Kidney epithelial cell (primary cell): ENCODE results near the gene MACC1. TPM values are rescaled to one million over a fixed set of nuclear protein-coding genes. Genes with fewer than 3 reads are reported as not detected.

Source experiments
- DNase-seq: peaks from one replicate; pipeline ENCODE4 v3.0.0-alpha.2; 2010; ENCODE audit warnings: low read depth
- H3K27me3 ChIP-seq: 2 replicates; pipeline ENCODE4 v1.6.0; 2011; ENCODE audit warnings: low read length; ENCODE audit not compliant: control insufficient read depth, insufficient read depth
- H3K36me3 ChIP-seq: 2 replicates; pipeline ENCODE4 v1.5.1; 2011; ENCODE audit warnings: low read length; ENCODE audit not compliant: control insufficient read depth, insufficient read depth
- H3K4me3 ChIP-seq: 2 replicates; pipeline ENCODE4 v1.5.1; 2011; ENCODE audit warnings: low read depth, mild to moderate bottlenecking, control low read depth, low read length
- CTCF ChIP-seq: IDR thresholded peaks from 2 replicates; pipeline ENCODE4 v1.5.1; 2011; ENCODE audit warnings: mild to moderate bottlenecking, moderate library complexity, low read length, control low read depth, inconsistent platforms; ENCODE audit not compliant: insufficient read depth, poor library complexity, severe bottlenecking
- total RNA-seq: library from RNA; depleted of rRNA; stranded (reverse); fragments of >200 nt; gene quantifications from 2 replicates; pipeline ENCODE4 v1.2.3, GENCODE V29; 2015

The MACC1 gene
- total RNA-seq, 1 donor from 2014 or later: 57.5 TPM

GRCh38 chr7:20151708-20152456 is 65.3 kb downstream of the MACC1 start:
- H3K4me3 ChIP-seq: no peak overlapping the region
- no peak for TF ChIP-seq CTCF
- no peak for DNase-seq
- no peaks in the 10 kb centered on the region for H3K27me3 ChIP-seq
- H3K36me3 ChIP-seq: no peaks in the 10 kb centered on the region

- H3K27me3 ChIP-seq: no peaks in the 10 kb centered on the region
- no peak for TF ChIP-seq CTCF
- H3K36me3 ChIP-seq: no peaks in the 10 kb centered on the region
- DNase-seq: no peak
- H3K4me3 ChIP-seq: no peak overlapping the region
Measured at GRCh38 chr7:20146451-20146850, 70.7 kb downstream of the MACC1 start.

- TF ChIP-seq CTCF: no peak
- Histone ChIP-seq H3K27me3 (no peaks in the 10 kb centered on the region), H3K4me3 (no peak overlapping the region), H3K36me3 (no peaks in the 10 kb centered on the region)
- DNase-seq: no peak
Measured at GRCh38 chr7:20144801-20145200, 72.4 kb downstream of the MACC1 start.

DNA sequence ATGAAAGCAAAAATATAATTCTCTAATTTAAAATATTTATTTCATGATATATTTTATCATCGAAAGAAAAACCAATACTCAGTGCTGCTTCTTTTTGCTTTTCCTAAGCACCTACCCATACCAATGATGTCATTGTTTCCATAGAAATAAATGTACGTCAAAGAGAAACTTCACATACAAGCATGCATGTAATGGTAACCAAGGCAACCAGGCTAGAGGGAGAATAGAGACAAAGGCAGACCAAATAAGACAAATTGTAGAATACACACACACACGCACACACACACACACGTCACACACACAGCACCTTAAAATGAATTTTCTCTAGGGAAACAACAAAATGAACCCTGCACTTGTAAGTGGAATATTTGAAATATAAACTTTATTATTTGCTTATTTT is 75.5 kb downstream of the MACC1 start:
- DNase-seq: no peak

DNA sequence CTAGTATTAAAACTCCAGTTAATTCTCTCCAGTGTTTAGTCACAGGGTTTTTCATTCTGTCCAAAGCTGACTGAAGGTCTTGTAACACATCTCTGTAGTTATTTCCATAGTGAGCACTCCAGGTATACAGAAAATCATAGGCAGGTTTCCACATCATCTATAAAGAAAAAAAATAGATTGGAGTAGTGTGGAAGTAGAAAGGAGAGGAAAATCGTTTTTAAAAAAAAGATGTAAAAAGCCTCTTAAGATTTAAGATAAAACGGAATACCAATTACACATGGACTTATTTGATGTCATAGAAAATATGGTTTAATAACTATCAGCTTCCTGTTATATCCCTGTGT is 76.2 kb downstream of the MACC1 start:
- DNase-seq: no peak
- no peak overlapping the region for H3K4me3 ChIP-seq
- no peak for TF ChIP-seq CTCF
- H3K27me3 ChIP-seq: no peaks in the 10 kb centered on the region
- no peaks in the 10 kb centered on the region for H3K36me3 ChIP-seq

More for the DNA sequence above, 75.5 kb downstream of the MACC1 start:
- no peak for TF ChIP-seq CTCF
- no peaks in the 10 kb centered on the region for H3K27me3 ChIP-seq
- no peak overlapping the region for H3K4me3 ChIP-seq
- no peaks in the 10 kb centered on the region for H3K36me3 ChIP-seq
